Activated CD4-positive, alpha-beta memory T cell treated with anti-CD3 and anti-CD28 coated beads, Interleukin-2, amount 10 ng/mL, durations not matched to agents 7 days and 5 days (primary cell): ENCODE data around the gene KRTAP5-2. TPM values are rescaled to one million over a fixed set of nuclear protein-coding genes. Genes with fewer than 3 reads are reported as not detected.

Experiments
- CTCF ChIA-PET: fragments of 350-600 bp; sonication (Branson Sonifier 250); formaldehyde crosslinking; loops from one replicate; lab custom pipeline; 2021; ENCODE audit warnings: antibody characterized with exemption, inconsistent platforms; lab: Charles Lee
- POLR2A ChIA-PET: fragments of 350-600 bp; sonication (Branson Sonifier 250); formaldehyde crosslinking; loops from one replicate; lab custom pipeline; 2021; ENCODE audit warnings: antibody characterized with exemption; lab: Charles Lee
- DNase-seq: peaks from one replicate; pipeline ENCODE4 v3.0.0-alpha.2; 2020
- H3K27ac Mint-ChIP-seq: one replicate; pipeline ENCODE4 v1.8.0; 2021; ENCODE audit warnings: mild to moderate bottlenecking, mixed read lengths
- H3K27me3 Mint-ChIP-seq: one replicate; pipeline ENCODE4 v1.8.0; 2021; ENCODE audit warnings: mixed read lengths
- H3K36me3 Mint-ChIP-seq: one replicate; pipeline ENCODE4 v1.8.0; 2021; ENCODE audit warnings: low read depth, mixed read lengths
- H3K4me1 Mint-ChIP-seq: one replicate; pipeline ENCODE4 v1.8.0; 2021; ENCODE audit warnings: mixed read lengths
- H3K4me3 Mint-ChIP-seq: one replicate; pipeline ENCODE4 v1.8.0; 2021; ENCODE audit warnings: mild to moderate bottlenecking, mixed read lengths
- H3K9me3 Mint-ChIP-seq: one replicate; pipeline ENCODE4 v1.8.0; 2021; ENCODE audit warnings: mixed read lengths
- total RNA-seq, 2 experiments: library from RNA; stranded (reverse); gene quantifications; one replicate each; pipeline ENCODE4 v1.2.3, GENCODE V29; 2021

The KRTAP5-2 gene
- total RNA-seq, 2 experiments from 2014 or later, result not detected

GRCh38 chr11:1561955-1562354 lies 36.1 kb downstream of the KRTAP5-2 start:
- POLR2A ChIA-PET, result no interaction called here
- Mint-ChIP-seq H3K4me3 (no peak overlapping the region), H3K27ac (no peak overlapping the region), H3K4me1 (no peaks in the 10 kb centered on the region), H3K36me3 (no peaks in the 10 kb centered on the region), H3K27me3 (no peaks in the 10 kb centered on the region), H3K9me3 (no peaks in the 10 kb centered on the region)
- CTCF ChIA-PET, result no interaction called here
- no peak for DNase-seq

DNA sequence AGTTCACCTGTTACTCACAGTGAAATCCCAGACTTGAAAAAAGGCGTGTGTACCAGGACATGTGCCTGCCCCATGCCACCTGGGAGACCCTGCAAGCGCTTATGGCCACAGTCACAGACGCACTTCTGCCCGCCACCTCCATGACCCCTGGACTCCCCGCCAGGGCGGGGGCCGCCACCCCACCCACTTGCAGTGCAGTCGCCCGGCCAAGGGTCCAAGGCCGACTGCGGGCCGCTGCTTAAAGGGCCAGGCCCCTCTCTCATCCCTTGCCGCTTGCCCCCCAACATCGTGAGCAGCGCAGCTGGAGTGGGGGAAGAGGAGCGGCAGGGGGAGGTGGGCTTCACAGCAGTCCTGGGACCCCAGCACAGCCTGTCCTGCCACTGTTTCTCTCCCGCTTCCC lies 36.8 kb downstream of the KRTAP5-2 start:
- DNase-seq, result no peak
- H3K27me3 Mint-ChIP-seq, result no peaks in the 10 kb centered on the region
- no peaks in the 10 kb centered on the region for H3K9me3 Mint-ChIP-seq
- CTCF ChIA-PET, result no interaction called here
- POLR2A ChIA-PET, result no interaction called here
- no peaks in the 10 kb centered on the region for H3K36me3 Mint-ChIP-seq
- H3K4me1 Mint-ChIP-seq, result no peaks in the 10 kb centered on the region
- H3K4me3 Mint-ChIP-seq, result no peak overlapping the region
- H3K27ac Mint-ChIP-seq, result no peak overlapping the region

- Mint-ChIP-seq H3K36me3 (no peaks in the 10 kb centered on the region), H3K4me1 (no peaks in the 10 kb centered on the region), H3K27ac (no peak overlapping the region), H3K27me3 (no peaks in the 10 kb centered on the region), H3K4me3 (no peak overlapping the region), H3K9me3 (no peaks in the 10 kb centered on the region)
- ChIA-PET POLR2A (no interaction called here), CTCF (interaction anchor here (1.0 kb wide), 1 partner anchor 14 kb away, joined by 3 read pairs; no protein-coding TSS in a partner anchor)
- no peak for DNase-seq
These were observed 37.3 kb downstream of the KRTAP5-2 start for GRCh38 chr11:1560649-1561251.

DNA sequence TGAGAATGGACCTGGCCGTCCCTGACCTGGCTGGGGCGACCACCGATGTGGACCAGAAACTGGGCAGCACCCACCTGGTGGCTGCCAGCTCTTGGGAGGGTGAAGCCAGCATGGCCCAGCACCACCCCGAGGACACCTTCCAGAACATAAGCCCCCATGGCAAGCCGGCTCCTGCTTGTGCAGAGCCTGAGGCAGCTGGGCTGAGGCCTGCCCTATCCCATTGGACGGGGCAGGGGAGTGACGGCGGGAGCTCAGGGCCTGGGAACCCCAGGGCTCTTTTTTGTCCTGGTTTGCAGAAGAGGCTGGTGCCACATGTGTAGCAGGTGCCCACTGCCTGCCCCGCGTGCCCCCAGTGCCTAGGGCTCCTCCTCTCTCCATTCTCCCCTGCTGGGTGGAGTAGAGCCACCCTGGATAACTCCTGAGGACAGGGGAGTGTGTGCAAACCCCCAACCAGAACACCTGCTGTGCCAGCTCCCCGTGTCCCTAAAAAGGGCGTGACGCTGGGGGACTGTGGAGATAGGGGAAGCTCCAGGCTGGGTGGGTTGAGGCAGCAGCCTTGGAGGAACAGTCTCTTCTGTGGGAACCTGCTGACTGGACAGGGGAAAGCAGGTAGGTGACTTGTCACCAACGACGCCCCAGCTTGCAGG lies 38.0 kb downstream of the KRTAP5-2 start:
- Mint-ChIP-seq H3K27ac (no peak overlapping the region), H3K27me3 (no peaks in the 10 kb centered on the region), H3K4me3 (no peak overlapping the region), H3K9me3 (no peaks in the 10 kb centered on the region), H3K4me1 (no peaks in the 10 kb centered on the region), H3K36me3 (no peaks in the 10 kb centered on the region)
- no peak for DNase-seq
- CTCF ChIA-PET, result interaction anchor here (1.0 kb wide), 1 partner anchor 13 kb away, joined by 3 read pairs; no protein-coding TSS in a partner anchor
- POLR2A ChIA-PET, result no interaction called here

DNA sequence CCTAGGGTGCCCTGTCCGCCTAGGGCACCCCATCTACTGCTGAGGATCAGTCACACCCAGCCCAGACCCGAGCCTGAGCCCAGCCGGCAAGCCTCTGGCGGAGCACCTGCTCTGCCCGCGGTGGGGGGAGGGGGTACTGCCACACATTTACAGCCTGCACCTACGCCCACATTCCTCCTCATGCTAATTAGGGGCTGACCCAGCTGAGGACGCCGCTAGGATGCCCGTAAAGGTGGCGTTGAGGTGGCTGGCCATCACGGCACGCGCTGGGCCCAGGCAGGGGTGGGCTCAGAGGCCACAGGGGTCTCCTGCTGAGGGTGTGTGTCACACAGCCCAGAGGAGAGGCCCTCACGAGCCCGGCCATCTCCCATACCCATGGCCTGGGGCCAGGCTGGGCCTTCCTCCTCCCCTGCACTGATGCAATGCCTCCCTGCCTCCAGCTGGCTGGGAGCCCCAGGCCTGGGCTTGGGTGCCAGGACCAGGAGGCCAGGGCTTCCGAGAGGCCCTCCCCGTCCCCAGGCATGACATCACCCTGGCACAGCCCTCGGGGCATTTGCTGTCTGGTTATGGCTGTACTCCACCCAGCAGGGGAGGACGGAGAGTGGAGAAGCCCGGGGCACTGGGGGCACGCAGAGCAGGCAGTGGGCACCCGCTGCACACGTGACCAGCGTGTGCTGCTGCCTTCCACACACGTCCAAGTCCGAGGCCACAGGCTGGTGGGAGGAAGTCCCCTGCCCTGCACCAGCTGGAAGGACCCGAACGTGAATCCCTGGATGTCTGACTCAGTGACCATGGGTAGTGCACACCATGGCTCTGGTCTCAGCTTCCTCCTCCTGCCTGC lies 38.8 kb downstream of the KRTAP5-2 start:
- Mint-ChIP-seq H3K36me3 (no peaks in the 10 kb centered on the region), H3K4me3 (no peak overlapping the region), H3K4me1 (no peaks in the 10 kb centered on the region), H3K27ac (no peak overlapping the region), H3K9me3 (no peaks in the 10 kb centered on the region), H3K27me3 (no peaks in the 10 kb centered on the region)
- ChIA-PET POLR2A (no interaction called here), CTCF (no interaction called here)
- no peak for DNase-seq

GRCh38 chr11:1558775-1559110 lies 39.4 kb downstream of the KRTAP5-2 start:
- Mint-ChIP-seq H3K27ac (no peak overlapping the region), H3K9me3 (no peaks in the 10 kb centered on the region), H3K4me1 (no peaks in the 10 kb centered on the region), H3K4me3 (no peak overlapping the region), H3K27me3 (no peaks in the 10 kb centered on the region), H3K36me3 (no peaks in the 10 kb centered on the region)
- ChIA-PET POLR2A (no interaction called here), CTCF (no interaction called here)
- no peak for DNase-seq

DNA sequence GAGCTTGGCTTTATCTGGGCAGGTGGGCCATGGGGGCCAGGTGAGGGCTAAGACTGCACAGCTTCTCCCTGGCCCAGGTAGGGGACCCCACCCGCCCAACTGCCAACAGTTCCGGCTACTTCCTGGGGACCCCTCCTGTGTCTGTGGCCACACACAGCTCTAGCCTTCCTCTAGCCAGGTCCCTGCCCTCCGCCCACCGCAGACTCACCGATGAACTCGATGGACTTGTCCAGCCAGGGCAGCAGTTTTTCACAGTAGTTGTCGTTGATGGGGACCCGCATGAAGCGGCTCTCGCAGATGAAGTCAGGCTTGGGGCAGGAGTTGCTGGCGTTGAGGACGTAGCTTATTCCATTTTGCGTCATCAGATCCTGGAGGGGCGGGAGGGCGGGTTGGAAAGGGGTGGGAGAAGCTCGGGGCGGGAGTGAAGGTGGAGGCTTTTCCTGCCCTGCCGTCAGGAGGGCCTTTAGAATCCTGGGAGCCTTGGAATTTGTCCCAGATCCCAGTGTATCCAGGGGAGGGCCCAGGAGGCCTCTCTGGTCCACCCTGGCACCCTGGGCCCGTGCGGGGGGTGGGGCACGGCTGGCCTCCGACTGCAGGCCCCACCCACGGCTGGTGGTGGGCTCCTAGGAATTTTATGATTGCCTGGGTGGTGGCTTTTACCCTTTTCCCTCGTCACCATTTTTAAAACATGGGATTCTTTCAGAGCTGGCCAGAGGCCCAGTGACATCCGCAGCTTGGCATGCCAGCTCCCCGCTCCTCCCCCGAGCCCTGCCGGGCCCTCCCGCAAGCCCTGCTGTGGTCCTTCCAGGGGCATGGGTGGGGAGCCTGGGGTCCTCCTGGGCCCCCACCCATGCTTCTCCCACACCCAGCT lies 40.0 kb downstream of the KRTAP5-2 start:
- Mint-ChIP-seq H3K4me1 (no peaks in the 10 kb centered on the region), H3K27me3 (no peaks in the 10 kb centered on the region), H3K4me3 (no peak overlapping the region), H3K9me3 (no peaks in the 10 kb centered on the region), H3K36me3 (no peaks in the 10 kb centered on the region), H3K27ac (no peak overlapping the region)
- ChIA-PET CTCF (interaction anchor here (1.0 kb wide), 1 partner anchor 17 kb away, joined by 4 read pairs; no protein-coding TSS in a partner anchor), POLR2A (no interaction called here)
- no peak for DNase-seq

DNA sequence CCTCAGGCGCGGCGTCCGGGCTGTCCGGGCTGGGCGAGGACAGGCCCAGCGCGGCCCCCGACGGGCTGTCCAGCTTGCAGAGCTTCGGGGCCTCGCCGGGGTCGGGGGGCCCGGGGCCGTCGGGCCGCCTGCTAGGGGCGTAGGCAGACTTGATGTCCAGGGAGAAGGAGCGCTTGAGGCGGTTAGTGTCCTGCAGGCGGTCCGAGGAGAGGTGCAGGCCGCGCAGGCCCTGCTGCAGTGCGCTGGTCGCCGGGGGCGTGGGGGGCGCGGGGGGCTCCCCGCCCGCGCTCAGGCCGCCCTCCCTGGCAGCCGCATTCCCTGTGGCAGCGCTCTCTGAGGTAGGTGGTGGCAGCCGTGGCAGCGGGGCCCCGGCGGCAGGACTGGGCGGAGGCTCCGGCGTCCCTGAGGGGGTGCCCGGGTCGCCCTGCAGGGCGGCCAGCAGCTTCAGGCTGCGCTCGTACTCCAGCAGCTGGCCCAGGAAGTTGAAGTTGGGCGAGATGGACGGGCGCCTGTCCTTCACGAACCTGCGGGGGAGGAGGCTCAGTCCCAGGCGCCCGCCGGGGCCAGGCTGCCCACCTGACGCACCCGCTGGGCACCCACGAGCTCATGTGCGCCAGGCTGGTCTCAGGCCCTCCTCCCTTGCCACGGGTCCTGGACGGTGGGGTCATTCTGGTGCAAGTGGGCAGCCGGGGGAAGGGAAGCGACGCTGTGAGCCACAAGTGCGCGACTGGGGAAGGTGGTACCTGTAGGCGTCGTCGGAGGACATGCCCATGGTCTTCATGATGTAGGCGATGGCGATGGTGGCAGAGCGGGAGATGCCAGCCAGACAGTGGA lies 40.8 kb downstream of the KRTAP5-2 start:
- DNase-seq, result no peak
- H3K27me3 Mint-ChIP-seq, result no peaks in the 10 kb centered on the region
- no peaks in the 10 kb centered on the region for H3K4me1 Mint-ChIP-seq
- H3K36me3 Mint-ChIP-seq, result no peaks in the 10 kb centered on the region
- H3K4me3 Mint-ChIP-seq, result no peak overlapping the region
- ChIA-PET POLR2A (no interaction called here), CTCF (interaction anchor here (1.0 kb wide), 1 partner anchor 18 kb away, joined by 4 read pairs; no protein-coding TSS in a partner anchor)
- no peaks in the 10 kb centered on the region for H3K9me3 Mint-ChIP-seq
- no peak overlapping the region for H3K27ac Mint-ChIP-seq

DNA sequence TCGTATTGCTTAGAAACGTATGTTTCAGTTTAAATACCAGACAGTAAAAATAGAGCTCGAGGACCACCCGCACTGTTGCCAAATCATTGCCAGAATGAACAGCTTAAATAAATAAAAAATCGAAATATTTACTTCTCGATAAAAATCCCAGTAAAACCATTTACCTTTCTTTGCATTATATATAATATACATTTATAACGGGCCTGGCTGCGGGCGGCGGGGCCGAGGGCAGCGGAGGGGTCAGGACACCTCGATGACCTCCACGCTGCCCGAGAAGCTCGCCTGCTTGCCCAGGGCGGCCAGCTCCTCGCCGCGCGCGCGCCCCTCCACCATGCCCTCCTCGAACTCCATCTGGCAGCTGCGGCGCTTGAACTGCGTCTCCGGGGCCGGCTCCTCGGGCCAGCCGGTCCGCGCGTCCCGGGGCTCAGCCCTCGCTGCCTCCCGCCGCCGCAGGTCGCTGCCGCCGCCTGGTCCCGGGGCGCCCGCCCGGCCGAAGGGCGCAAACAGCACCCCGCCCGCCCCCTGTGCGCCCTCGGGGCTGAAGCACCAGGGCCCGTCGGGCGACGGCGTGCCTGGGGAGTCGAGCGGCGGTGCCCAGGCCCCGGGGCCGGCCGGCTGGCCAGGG lies 41.7 kb downstream of the KRTAP5-2 start:
- Mint-ChIP-seq H3K9me3 (no peaks in the 10 kb centered on the region), H3K27ac (no peak overlapping the region)

DNA sequence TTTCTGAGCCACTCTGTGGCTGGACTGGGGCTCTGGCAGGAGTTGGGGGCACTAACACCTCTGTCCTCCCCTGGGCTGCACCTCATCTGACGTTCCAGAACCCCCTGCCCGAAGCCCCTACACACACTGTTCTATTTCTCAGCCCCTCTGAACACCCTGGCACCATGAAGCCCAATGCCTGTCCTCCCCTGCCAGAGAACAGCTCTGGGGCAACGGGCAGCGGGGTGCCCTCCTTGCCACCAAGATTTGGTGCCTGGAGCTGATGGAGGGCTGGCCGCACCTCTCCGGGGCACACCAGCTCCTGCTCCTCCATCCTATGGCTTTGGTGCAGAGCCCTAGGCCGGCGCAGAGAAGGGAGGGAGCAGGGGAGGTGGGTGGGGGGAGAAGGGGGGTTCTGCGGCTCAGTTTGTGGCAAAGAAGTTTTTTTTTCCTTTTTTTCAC lies 42.4 kb downstream of the KRTAP5-2 start:
- H3K4me3 Mint-ChIP-seq, result no peak overlapping the region
- no peaks in the 10 kb centered on the region for H3K36me3 Mint-ChIP-seq
- no peaks in the 10 kb centered on the region for H3K9me3 Mint-ChIP-seq
- H3K27me3 Mint-ChIP-seq, result no peaks in the 10 kb centered on the region
- no peaks in the 10 kb centered on the region for H3K4me1 Mint-ChIP-seq
- ChIA-PET POLR2A (no interaction called here), CTCF (no interaction called here)
- DNase-seq, result no peak
- H3K27ac Mint-ChIP-seq, result no peak overlapping the region

More for the DNA sequence above, 41.7 kb downstream of the KRTAP5-2 start:
- POLR2A ChIA-PET, result no interaction called here
- no peaks in the 10 kb centered on the region for H3K27me3 Mint-ChIP-seq
- no peaks in the 10 kb centered on the region for H3K36me3 Mint-ChIP-seq
- H3K4me3 Mint-ChIP-seq, result no peak overlapping the region
- CTCF ChIA-PET, result interaction anchor here (0.7 kb wide), 1 partner anchor 18 kb away, joined by 5 read pairs; no protein-coding TSS in a partner anchor
- no peak for DNase-seq
- H3K4me1 Mint-ChIP-seq, result no peaks in the 10 kb centered on the region

DNA sequence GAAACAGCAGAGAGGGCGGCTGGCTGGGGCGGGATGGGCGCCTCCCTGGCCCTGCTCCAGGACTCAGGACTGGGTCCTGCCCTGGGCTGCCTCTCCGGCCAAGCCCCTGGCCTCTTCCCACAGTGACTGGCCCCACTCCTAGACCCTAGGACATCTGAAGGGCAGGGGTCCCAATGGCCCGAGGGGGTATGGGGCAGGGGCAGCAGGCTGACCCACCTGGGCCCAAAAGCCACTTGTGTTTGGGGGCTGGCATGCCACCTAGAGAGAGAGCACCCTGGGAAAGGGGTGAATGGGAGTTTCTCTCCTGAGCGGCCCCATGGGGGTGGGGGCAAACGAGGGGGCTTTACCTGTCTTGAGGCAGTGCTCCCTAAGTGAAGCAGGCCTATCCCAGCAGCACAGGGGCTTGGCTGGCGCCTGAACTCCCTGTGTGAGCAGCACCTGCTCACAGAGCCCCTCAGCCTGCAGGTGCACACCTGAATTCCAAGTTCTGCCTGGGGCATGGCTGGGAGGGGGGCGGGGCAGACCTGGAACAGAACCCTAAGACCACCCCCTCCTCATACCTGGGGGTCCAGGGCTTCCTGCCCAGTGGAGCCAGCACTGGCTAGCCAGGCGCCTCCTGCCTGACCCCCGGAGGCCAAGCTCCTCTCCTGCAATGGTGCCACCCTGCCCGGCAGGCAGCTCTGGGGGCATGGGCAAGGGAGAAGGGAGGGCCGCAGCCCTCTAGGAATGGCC lies 42.9 kb downstream of the KRTAP5-2 start:
- Mint-ChIP-seq H3K9me3 (no peaks in the 10 kb centered on the region), H3K4me3 (no peak overlapping the region), H3K36me3 (no peaks in the 10 kb centered on the region), H3K4me1 (no peaks in the 10 kb centered on the region), H3K27ac (no peak overlapping the region), H3K27me3 (no peaks in the 10 kb centered on the region)
- ChIA-PET CTCF (no interaction called here), POLR2A (no interaction called here)
- no peak for DNase-seq
